GM19372 (cell line): ENCODE measurements around the gene PLEKHH1.
A peak's percentile ranks its signal among the peaks of the same experiment; 100 is the strongest.
"Not testable (repeated sequence)": the region's sequence is repeated elsewhere in the genome, so short reads cannot be mapped to it uniquely, and the experiment has no call there.

Experiments
- ATAC-seq: cut with Tn5 transposase; IDR thresholded peaks from one replicate; pipeline ENCODE4 v1.9.1; 2021; ENCODE audit warnings: mild to moderate bottlenecking, low read depth, moderate library complexity; ENCODE audit not compliant: unreplicated experiment

The PLEKHH1 gene

GRCh38 chr14:67577909-67578749 lies 45.0 kb downstream of the PLEKHH1 start:
- no peak for ATAC-seq

- no peak for ATAC-seq
These were observed 46.0 kb downstream of the PLEKHH1 start for GRCh38 chr14:67579040-67579439.

GRCh38 chr14:67579636-67580035 lies 46.5 kb downstream of the PLEKHH1 start:
- no peak for ATAC-seq

- no peak for ATAC-seq
These were observed 47.5 kb downstream of the PLEKHH1 start for GRCh38 chr14:67580336-67581171.

- ATAC-seq, result no peak
These were observed 48.6 kb downstream of the PLEKHH1 start for GRCh38 chr14:67581643-67582042.

GRCh38 chr14:67582061-67582460 lies 49.0 kb downstream of the PLEKHH1 start:
- no peak for ATAC-seq

- no peak for ATAC-seq
These were observed 50.9 kb downstream of the PLEKHH1 start for GRCh38 chr14:67583711-67584644.

GRCh38 chr14:67584978-67585377 lies 51.9 kb downstream of the PLEKHH1 start:
- no peak for ATAC-seq

- no peak for ATAC-seq
These were observed 53.3 kb downstream of the PLEKHH1 start for GRCh38 chr14:67586369-67586768.

- no peak for ATAC-seq
These were observed 56.2 kb downstream of the PLEKHH1 start for GRCh38 chr14:67589204-67589770.

- not testable (repeated sequence) for ATAC-seq
These were observed 60.6 kb downstream of the PLEKHH1 start for GRCh38 chr14:67593650-67594049.

GRCh38 chr14:67595392-67595791 lies 62.3 kb downstream of the PLEKHH1 start:
- ATAC-seq, result no peak

GRCh38 chr14:67599698-67600561 lies 66.8 kb downstream of the PLEKHH1 start, which contains the start of gene PIGH:
Gene PIGH, minus strand, starts transcription at chr14:67600268. Its CDS starts 65 bp downstream, at chr14:67600203.
- peak; percentile 84 for ATAC-seq

- not testable (repeated sequence) for ATAC-seq
These were observed 67.5 kb downstream of the PLEKHH1 start for GRCh38 chr14:67600562-67600974.

GRCh38 chr14:67602076-67602475 lies 69.0 kb downstream of the PLEKHH1 start:
- no peak for ATAC-seq

GRCh38 chr14:67602995-67603545 lies 70.0 kb downstream of the PLEKHH1 start:
- no peak for ATAC-seq

GRCh38 chr14:67607646-67608045 lies 74.6 kb downstream of the PLEKHH1 start:
- ATAC-seq, result no peak

GRCh38 chr14:67609642-67610310 lies 76.7 kb downstream of the PLEKHH1 start:
- no peak for ATAC-seq
